ENCODE data around the gene XYLT1.

Gene XYLT1

GRCh38 chr16:17370223-17370707 is 100.5 kb downstream of the XYLT1 start:
- DNase-seq = no peak

- DNase-seq = peak; percentile 55 to 57
Observed at GRCh38 chr16:17369421-17370222, 101.1 kb downstream of the XYLT1 start.

GRCh38 chr16:17368951-17369350 is 101.8 kb downstream of the XYLT1 start:
- DNase-seq = no peak

GRCh38 chr16:17368446-17368845 is 102.3 kb downstream of the XYLT1 start:
- no peak for DNase-seq

- no peak for DNase-seq
Observed at GRCh38 chr16:17367923-17368322, 102.8 kb downstream of the XYLT1 start.

- DNase-seq = no peak
Observed at GRCh38 chr16:17367036-17367435, 103.7 kb downstream of the XYLT1 start.

- no peak for DNase-seq
Observed at GRCh38 chr16:17366299-17366961, 104.3 kb downstream of the XYLT1 start.

GRCh38 chr16:17365591-17366298 is 105.0 kb downstream of the XYLT1 start:
- no peak for DNase-seq

GRCh38 chr16:17365211-17365541 is 105.6 kb downstream of the XYLT1 start:
- no peak for DNase-seq

GRCh38 chr16:17364319-17365210 is 106.2 kb downstream of the XYLT1 start:
- peak; percentile 26 to 52 for DNase-seq

- DNase-seq = no peak
Observed at GRCh38 chr16:17362946-17363345, 107.8 kb downstream of the XYLT1 start.

- DNase-seq = no peak
Observed at GRCh38 chr16:17362183-17362582, 108.6 kb downstream of the XYLT1 start.

- DNase-seq = no peak
Observed at GRCh38 chr16:17360693-17361122, 110.1 kb downstream of the XYLT1 start.

GRCh38 chr16:17359788-17360390 is 110.9 kb downstream of the XYLT1 start:
- DNase-seq = peak; percentile 62 to 67

- no peak for DNase-seq
Observed at GRCh38 chr16:17358846-17359245, 111.9 kb downstream of the XYLT1 start.

- DNase-seq = no peak
Observed at GRCh38 chr16:17358355-17358754, 112.4 kb downstream of the XYLT1 start.

- no peak for DNase-seq
Observed at GRCh38 chr16:17357307-17358062, 113.3 kb downstream of the XYLT1 start.

GRCh38 chr16:17356243-17356933 is 114.4 kb downstream of the XYLT1 start:
- DNase-seq = no peak

- DNase-seq = no peak
Observed at GRCh38 chr16:17354685-17355084, 116.1 kb downstream of the XYLT1 start.

- no peak for DNase-seq
Observed at GRCh38 chr16:17354141-17354601, 116.6 kb downstream of the XYLT1 start.

- DNase-seq = no peak
Observed at GRCh38 chr16:17353561-17353960, 117.2 kb downstream of the XYLT1 start.
